ENCODE data around the gene MAGEB6B. TPM values are rescaled to one million over a fixed set of nuclear protein-coding genes. Genes with fewer than 3 reads are reported as not detected.

Gene MAGEB6B
- total RNA-seq: not detected

GRCh38 chrX:26160301-26160700, at the start of gene MAGEB6B:
MAGEB6B (plus strand) TSS chrX:26160601; CDS start chrX:26160601, 0 bp downstream.

GRCh38 chrX:26138274-26138673, 22.1 kb upstream of the MAGEB6B start, which contains the start of gene MAGEB18:
MAGEB18 (plus strand) TSS chrX:26138343; CDS start chrX:26138986, 643 bp downstream.

DNA sequence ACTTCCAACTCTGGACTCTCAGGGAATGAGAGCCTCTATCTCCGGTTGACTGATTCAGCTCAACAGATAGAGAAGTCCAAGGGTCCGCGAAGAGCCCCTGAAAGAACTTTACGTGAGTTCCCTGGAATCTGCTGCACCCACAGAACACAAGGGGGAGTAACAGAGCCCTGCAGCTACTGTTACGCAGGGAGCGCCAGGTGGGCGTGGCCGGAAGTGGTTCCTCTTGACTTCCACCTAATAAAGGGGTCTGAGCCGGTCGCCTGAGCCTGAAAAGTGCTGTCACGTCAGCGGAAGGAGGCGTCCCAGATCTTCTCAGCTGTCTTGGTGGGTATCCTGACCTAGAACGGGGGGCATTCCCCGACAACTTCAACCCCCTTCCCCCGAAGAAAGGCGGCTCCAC, 31.8 kb downstream of the MAGEB6B start, which contains the start of gene MAGEB6:
Gene MAGEB6, plus strand, starts transcription at position 237 of the 400 bp plus-strand sequence. CDS start 1,407 bp downstream, outside the sequence.

Other genes with a start within 250 kb of the MAGEB6B start
- gene MAGEB18, start 22.3 kb upstream of the MAGEB6B start, total RNA-seq: not detected
- gene MAGEB6, start 31.8 kb downstream of the MAGEB6B start, total RNA-seq: not detected
- not detected for gene MAGEB5, start 55.6 kb downstream of the MAGEB6B start, total RNA-seq

Data from activated naive CD4-positive, alpha-beta T cell treated with anti-CD3 and anti-CD28 coated beads, Interleukin-2, amount 10 ng/mL, durations not matched to agents 5 hours and 36 hours (primary cell).